GM04504 (cell line): ENCODE results near the gene EHMT1.
"Not testable (repeated sequence)": the region's sequence is repeated elsewhere in the genome, so short reads cannot be mapped to it uniquely, and the experiment has no call there.

Source experiments
- DNase-seq: peaks from one replicate; pipeline ENCODE4 v3.0.0-alpha.2; 2012; ENCODE audit warnings: low read depth

The EHMT1 gene

DNA sequence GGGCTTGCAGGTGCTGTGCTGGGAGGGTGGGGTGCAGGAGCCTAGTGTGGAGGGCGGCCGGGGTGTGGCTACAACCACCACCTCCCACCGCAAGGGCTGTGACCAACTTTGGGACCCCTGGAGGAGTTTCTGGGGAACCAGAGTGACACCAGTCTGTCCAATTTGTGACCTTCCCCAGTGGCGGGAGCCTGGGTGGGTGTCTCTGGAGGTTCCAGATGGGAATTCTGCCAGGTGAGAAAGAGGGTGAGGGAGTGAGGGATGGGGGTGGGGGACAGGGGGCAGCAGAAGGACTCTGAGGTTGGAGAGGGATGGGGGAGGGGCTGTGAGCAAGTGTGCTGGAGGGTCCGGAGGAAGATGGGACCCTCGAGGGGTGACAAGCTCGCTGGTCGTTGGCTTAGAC is 254.6 kb downstream of the EHMT1 start:
- no peak for DNase-seq

- DNase-seq: no peak
These were observed 255.1 kb downstream of the EHMT1 start for GRCh38 chr9:137873858-137874362.

- DNase-seq: no peak
These were observed 256.5 kb downstream of the EHMT1 start for GRCh38 chr9:137875354-137875753.

GRCh38 chr9:137875846-137876245 is 257.0 kb downstream of the EHMT1 start:
- DNase-seq: no peak

GRCh38 chr9:137876269-137876668 is 257.5 kb downstream of the EHMT1 start:
- DNase-seq: no peak

- no peak for DNase-seq
These were observed 258.1 kb downstream of the EHMT1 start for GRCh38 chr9:137876781-137877386.

DNA sequence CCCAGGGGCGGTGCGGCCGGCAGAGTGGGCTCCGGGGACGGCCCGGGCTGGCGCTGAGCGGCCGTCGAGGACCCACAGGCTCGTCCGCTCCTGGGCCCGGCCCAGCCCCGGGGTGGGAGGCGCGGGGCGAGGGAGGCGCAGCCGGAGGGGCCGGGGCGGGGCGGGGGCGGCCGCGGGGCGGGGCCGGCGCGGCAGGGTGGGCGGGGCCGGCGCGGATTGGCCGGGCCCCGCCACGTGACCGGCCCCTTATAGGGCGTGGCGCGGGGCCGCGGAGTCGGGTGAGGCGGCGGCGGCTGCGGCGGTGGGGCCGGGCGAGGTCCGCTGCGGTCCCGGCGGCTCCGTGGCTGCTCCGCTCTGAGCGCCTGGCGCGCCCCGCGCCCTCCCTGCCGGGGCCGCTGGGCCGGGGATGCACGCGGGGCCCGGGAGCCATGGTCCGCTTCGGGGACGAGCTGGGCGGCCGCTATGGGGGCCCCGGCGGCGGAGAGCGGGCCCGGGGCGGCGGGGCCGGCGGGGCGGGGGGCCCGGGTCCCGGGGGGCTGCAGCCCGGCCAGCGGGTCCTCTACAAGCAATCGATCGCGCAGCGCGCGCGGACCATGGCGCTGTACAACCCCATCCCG is 258.8 kb downstream of the EHMT1 start, which contains the start of gene CACNA1B:
Gene CACNA1B (plus strand): TSS at position 277 of the 617 bp plus-strand sequence. CDS start 152 bp downstream, at position 429.
- not testable (repeated sequence) for DNase-seq

DNA sequence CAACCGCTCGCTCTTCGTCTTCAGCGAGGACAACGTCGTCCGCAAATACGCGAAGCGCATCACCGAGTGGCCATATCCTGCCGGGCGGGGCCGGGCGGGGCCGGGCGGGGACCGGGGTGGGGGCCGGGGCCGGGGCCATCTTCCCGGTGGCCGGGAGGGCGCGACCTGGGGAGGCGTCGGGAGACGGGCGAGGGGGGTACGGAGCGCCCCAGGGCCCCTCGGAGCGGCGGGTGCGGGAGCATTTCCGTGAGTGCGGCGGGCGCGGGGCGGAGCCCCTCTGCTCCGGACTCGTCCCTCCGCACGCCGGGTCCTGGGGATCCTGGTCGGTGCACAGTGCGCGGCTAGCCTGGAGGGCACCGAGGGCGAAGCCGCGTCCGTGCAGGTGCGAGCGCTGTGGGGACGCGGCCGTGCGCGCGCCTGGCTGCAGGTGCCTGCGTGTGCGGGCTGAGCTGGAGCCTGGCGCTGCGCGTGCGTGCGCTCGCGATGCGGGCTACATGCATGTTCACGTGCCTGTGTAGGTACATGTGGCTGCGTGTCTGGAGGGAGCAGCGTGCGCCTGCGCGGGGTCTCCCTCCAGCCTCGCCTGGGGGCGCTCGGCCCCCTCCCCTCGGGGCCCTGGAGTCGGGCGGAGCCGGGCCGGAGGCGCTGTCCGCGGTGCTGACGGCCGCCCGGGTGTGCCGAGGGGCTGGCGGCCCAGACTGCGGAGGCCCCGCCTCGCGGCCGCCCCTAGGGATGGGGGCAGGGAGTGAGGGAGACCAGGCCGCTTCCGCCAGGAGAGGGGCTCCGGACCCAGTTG is 259.5 kb downstream of the EHMT1 start:
- DNase-seq: no peak

DNA sequence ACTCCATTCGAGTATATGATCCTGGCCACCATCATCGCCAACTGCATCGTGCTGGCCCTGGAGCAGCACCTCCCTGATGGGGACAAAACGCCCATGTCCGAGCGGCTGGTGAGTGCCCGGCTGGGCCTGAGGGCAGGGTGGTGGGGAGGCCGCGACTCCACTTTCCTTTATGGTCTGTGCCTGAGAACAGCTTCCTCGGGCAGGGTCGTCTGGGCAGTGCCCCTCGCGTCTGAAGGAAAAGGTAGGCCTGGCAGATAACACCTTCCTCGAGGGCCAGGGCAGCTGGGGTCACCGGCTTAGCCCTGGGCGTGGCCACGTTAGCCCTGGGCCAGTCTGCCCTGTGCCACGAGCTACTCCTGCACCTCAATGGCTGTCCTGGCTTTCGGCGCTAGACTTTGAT is 260.2 kb downstream of the EHMT1 start:
- no peak for DNase-seq

GRCh38 chr9:137879566-137880150 is 260.9 kb downstream of the EHMT1 start:
- no peak for DNase-seq

- DNase-seq: no peak
These were observed 261.6 kb downstream of the EHMT1 start for GRCh38 chr9:137880160-137880975.

GRCh38 chr9:137880976-137881530 is 262.2 kb downstream of the EHMT1 start:
- DNase-seq: no peak

DNA sequence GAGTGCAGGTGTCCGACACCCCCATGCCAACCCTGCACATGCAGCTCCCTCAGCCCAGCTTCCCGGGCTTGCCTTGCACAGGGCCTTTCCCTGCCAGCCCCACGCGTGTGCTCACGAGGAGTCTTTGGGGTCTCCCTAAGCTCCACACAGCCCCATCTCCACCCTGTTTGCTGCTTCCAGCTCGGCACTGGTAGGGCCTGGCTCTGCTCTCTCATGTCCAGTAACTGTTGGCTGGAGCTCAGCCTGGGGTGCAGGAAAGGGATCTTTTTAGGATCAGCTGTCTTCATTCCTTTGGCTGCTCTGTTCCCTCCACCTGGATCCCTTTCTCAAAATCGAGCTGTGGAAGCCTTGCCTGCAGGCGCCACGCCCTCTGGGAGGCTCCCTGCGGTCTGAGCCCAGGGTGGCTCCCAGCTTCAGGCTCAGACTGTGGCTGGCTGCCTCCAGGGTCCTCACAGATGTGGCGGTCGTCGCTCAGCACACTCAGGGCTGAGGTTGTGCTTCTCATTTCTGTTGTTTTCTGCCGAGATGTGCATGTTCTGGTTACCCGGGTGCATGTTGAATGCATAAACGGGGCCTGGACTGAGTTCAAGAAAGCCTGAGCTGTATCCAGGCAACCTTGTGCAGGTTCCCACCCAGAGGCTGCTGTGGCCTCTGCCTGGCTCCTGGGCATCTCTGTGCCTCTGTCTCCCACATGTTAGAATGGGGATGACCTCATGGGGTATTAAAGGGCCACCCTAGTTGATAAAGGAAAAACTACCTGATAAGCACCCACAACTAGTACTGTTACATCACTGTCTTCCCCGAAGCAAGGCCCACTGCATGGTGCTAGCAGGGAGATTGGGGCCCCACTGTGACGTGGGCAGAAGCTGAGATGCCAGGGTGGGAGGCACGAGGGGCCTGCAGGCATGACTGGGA is 263.0 kb downstream of the EHMT1 start:
- no peak for DNase-seq

- DNase-seq: no peak
These were observed 263.7 kb downstream of the EHMT1 start for GRCh38 chr9:137882506-137882821.

GRCh38 chr9:137883977-137884376 is 265.2 kb downstream of the EHMT1 start:
- DNase-seq: not testable (repeated sequence)

DNA sequence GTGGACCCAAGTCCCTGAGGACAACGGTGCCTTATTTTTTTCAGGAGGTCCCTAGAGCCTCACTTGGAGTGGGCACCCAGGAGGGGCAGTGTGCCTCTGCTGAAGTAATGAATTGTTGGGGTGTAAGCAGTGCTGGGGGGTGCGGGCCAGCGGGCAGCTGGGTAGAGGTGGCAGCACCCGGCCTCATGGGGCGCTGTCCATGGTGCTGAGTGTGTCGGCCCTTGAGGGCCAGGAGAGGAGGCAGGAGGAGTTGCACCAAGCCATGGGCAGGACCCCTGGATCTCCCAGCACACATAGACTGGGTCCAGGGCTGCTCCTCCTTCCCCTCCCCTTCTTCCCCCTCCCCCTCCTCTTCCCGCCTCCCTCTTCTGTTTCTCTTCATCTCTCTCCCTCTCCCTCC is 265.7 kb downstream of the EHMT1 start:
- DNase-seq: not testable (repeated sequence)

DNA sequence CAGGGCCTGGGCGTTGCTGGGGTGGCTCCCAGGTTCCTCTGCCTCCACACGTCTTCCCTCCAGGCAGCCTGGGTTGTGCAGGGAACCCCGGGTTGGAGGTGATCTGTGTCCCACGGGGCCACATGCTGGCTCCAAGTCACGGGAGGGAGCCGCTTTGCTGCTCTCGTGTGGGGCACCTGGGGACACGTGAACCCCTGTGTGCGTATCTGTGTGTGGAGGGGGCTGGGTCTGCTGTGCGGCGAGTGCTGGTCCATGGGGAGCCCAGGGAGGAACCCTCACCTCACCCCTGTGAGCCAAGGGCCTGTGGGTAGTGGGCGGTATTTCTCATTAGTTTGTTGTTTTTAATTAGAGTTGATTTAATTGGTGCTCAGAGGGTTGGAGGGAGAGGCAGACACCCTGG is 266.3 kb downstream of the EHMT1 start:
- DNase-seq: not testable (repeated sequence)
